Sciatic nerve (tissue), 2 donors: ENCODE data around the gene ATP9A. TPM values are rescaled to one million over a fixed set of nuclear protein-coding genes. Genes with fewer than 3 reads are reported as not detected.
"Not testable (repeated sequence)": the region's sequence is repeated elsewhere in the genome, so short reads cannot be mapped to it uniquely, and the experiment has no call there.

ENCODE experiments used
- ATAC-seq: fragments of 200-7000 bp; cut with Tn5 transposase; one replicate; pipeline ENCODE4 v1.9.1; 2020; ENCODE audit warnings: mild to moderate bottlenecking, moderate library complexity
- DNase-seq: peaks from one replicate; pipeline ENCODE4 v3.0.0-alpha.2; 2020; ENCODE audit warnings: low spot score
- intact Hi-C: fragments of 100-400 bp; cut with DNase I; formaldehyde crosslinking; loops from one replicate; pipeline ENCODE4 v1.14.2; 2022
- total RNA-seq: library from RNA; stranded (reverse); fragmentation: NEBNext Ultra II Directional; extraction: Animal tissue kit (Norgen Biotek cat#: 25700); gene quantifications from one replicate; pipeline ENCODE4 v1.2.1, GENCODE V29; 2021
- donor health status: DM: no; HTN: no; CAD: no.
- donor health status: DM: no; HTN: no; CAD: no.

ATP9A gene
- total RNA-seq, 1 donor from 2014 or later = 42.8 TPM

- intact Hi-C loops = no loop called here
- ATAC-seq (no peak), DNase-seq (no peak)
Observed at GRCh38 chr20:51797357-51798025, 29.3 kb upstream of the ATP9A start.

GRCh38 chr20:51796340-51796739, 28.1 kb upstream of the ATP9A start:
- DNase-seq = no peak
- intact Hi-C loops = no loop called here
- no peak for ATAC-seq

GRCh38 chr20:51792960-51793359, 24.8 kb upstream of the ATP9A start:
- intact Hi-C loops = no loop called here
- ATAC-seq (no peak), DNase-seq (no peak)

GRCh38 chr20:51791626-51792025, 23.4 kb upstream of the ATP9A start:
- intact Hi-C loops = no loop called here
- ATAC-seq = no peak
- DNase-seq = no peak

GRCh38 chr20:51790256-51790655, 22.1 kb upstream of the ATP9A start:
- intact Hi-C loops = no loop called here
- DNase-seq (no peak), ATAC-seq (no peak)

GRCh38 chr20:51789434-51789833, 21.2 kb upstream of the ATP9A start:
- ATAC-seq (no peak), DNase-seq (no peak)
- intact Hi-C loops = loop anchor here (5.0 kb wide), 1 partner anchor 1503 kb away; no protein-coding TSS in a partner anchor

- intact Hi-C loops = loop anchor here (5.0 kb wide), 1 partner anchor 1503 kb away; no protein-coding TSS in a partner anchor
- DNase-seq (no peak), ATAC-seq (no peak)
Observed at GRCh38 chr20:51788822-51789221, 20.6 kb upstream of the ATP9A start.

- ATAC-seq (no peak), DNase-seq (no peak)
- intact Hi-C loops = no loop called here
Observed at GRCh38 chr20:51784299-51784698, 16.1 kb upstream of the ATP9A start.

GRCh38 chr20:51778229-51778759, 10.1 kb upstream of the ATP9A start:
- DNase-seq, ATAC-seq, intact Hi-C loops: not testable (repeated sequence)

- ATAC-seq (no peak), DNase-seq (no peak)
- intact Hi-C loops = no loop called here
Observed at GRCh38 chr20:51775241-51775640, 7.1 kb upstream of the ATP9A start.

GRCh38 chr20:51772236-51772635, 4.0 kb upstream of the ATP9A start:
- DNase-seq = no peak
- ATAC-seq = no peak
- intact Hi-C loops = no loop called here

GRCh38 chr20:51769976-51770615, 1.9 kb upstream of the ATP9A start:
- DNase-seq (no peak), ATAC-seq (no peak)
- intact Hi-C loops = no loop called here

- intact Hi-C loops = no loop called here
- ATAC-seq (no peak), DNase-seq (no peak)
Observed at GRCh38 chr20:51768759-51769517, 748 bp upstream of the ATP9A start.

GRCh38 chr20:51766994-51767866, 960 bp downstream of the ATP9A start:
- DNase-seq = peak; percentile 78
- intact Hi-C loops = no loop called here
- ATAC-seq = peak; percentile 90

GRCh38 chr20:51765381-51765780, 2.8 kb downstream of the ATP9A start:
- DNase-seq, ATAC-seq, intact Hi-C loops: not testable (repeated sequence)

GRCh38 chr20:51763965-51764602, 4.1 kb downstream of the ATP9A start:
- intact Hi-C loops = no loop called here
- DNase-seq (no peak), ATAC-seq (no peak)

GRCh38 chr20:51760905-51761546, 7.2 kb downstream of the ATP9A start:
- no peak for ATAC-seq
- intact Hi-C loops = no loop called here
- DNase-seq = no peak
